GM20000 (cell line): ENCODE results near the gene NFE2.
"Not testable (repeated sequence)": the region's sequence is repeated elsewhere in the genome, so short reads cannot be mapped to it uniquely, and the experiment has no call there.

Experiments
- DNase-seq: peaks from one replicate; pipeline ENCODE4 v3.0.0; 2012; ENCODE audit warnings: low spot score
- TF ChIP-seq, protein P1 (sequence below): IDR thresholded peaks from 2 replicates; pipeline ENCODE4 v1.5.1; 2012; ENCODE audit warnings: mild to moderate bottlenecking, control low read depth; ENCODE audit errors: extremely low read depth, missing control alignments

NFE2 gene

DNA sequence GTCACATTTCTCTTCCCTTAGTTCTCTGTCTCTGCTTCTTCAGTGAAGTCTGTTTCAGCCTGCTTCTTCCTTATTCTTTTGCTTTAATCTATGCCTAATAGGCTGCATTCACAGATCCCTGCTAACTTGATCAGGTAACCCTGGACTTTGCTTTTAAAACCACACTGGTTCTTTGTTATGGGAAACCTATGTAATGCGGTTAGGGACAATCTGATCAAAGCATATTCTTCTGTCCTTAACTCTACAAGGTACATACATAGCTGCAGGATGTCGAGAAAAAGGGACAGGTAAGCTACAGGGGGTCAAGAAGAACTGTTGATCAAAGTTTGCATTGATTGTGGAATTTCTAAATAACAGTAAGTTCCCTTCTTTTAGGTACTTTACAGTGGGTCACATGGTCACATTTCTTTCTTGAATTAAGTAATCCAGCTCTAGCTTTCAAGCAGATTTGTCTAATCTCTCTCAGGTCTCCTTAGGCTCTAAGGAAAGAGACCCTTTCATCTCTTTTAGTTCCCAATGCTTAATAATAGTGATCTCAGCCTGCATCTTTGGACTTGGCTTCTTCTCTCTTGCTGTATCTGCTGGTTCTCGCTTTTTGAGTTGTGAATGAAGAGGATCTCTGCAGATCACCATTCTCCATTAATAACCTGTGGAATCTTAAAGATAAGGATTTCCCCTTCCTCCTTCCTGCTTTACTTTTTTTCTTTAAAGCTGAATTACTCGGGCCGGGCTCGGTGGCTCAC lies 28.0 kb upstream of the NFE2 start:
- no peak for DNase-seq
- TF ChIP-seq, protein P1, sequence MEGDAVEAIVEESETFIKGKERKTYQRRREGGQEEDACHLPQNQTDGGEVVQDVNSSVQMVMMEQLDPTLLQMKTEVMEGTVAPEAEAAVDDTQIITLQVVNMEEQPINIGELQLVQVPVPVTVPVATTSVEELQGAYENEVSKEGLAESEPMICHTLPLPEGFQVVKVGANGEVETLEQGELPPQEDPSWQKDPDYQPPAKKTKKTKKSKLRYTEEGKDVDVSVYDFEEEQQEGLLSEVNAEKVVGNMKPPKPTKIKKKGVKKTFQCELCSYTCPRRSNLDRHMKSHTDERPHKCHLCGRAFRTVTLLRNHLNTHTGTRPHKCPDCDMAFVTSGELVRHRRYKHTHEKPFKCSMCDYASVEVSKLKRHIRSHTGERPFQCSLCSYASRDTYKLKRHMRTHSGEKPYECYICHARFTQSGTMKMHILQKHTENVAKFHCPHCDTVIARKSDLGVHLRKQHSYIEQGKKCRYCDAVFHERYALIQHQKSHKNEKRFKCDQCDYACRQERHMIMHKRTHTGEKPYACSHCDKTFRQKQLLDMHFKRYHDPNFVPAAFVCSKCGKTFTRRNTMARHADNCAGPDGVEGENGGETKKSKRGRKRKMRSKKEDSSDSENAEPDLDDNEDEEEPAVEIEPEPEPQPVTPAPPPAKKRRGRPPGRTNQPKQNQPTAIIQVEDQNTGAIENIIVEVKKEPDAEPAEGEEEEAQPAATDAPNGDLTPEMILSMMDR, result no peak

DNA sequence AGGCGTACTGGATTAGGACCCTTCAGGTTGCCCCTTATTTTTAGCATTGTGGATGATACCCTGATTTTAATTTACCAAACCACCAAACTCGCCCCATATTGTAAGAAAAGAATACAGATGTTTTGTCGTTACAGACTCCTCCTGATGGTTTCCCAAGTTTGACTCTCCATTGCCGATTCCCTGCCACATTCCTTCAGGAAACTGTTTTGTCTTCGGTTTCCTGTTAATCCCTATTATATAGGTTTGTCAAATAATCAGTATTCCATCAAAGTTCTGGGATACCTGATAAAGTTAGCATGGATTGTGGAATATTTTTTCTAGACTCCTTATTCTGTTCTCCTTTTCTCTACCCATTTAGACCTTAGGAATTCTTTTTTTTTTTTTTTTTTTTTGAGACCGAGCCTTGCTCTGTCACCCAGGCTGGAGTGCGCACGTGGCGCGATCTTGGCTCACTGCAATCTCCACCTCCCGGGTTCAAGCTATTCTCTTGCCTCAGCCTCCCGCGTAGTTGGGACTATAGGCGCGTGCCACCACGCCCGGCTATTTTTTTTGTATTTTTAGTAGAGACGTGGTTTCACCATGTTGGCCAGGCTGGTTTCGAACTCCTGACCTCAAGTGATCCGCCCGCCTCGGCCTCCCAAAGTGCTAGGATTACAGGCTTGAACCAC lies 24.8 kb upstream of the NFE2 start:
- not testable (repeated sequence) for DNase-seq

DNA sequence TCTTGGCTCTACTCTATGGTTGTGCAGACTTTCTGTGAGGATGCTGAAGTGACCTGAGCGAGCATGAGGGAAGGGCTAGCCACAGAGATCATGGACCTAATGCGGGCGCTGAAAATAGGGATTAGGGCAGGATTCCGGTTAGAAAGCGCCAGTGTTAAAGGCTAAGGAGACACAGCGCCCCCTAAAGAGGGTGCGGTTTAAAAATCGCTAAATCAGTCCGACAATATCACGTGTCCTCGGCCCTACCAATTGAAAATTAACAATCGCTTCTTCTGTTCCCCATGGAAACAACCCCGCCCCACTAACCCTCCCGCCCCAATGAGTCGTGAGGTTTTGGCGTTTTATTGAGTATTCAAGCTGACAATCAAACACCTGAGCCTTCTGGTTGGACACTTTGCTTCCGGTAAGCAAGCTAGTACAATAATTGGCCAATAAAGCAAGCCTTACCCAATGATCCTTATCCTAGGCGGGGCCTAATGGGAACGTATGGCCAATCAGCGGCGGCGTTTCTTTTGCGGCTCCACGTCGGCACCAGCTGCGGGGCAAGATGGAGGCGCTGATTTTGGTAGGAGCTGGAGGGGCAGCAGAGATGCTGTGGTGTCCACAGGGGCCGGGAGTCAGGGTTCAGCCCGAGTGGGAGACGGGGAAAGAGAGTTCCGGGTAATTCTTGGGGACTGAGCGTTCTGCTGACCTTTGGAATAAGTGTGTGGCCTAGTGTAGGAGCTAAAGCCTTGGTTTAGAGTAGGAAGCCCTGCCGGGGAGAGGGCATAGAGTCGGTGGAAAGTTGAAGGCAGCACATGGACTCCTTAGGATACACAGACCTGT lies 24.0 kb upstream of the NFE2 start, which contains the start of gene COPZ1:
TSS of gene COPZ1 (plus strand) at position 515 of the 825 bp plus-strand sequence. CDS start at position 548, 33 bp downstream.
- TF ChIP-seq, protein P1, result peak; percentile 58
- DNase-seq, result peak; percentile 89

DNA sequence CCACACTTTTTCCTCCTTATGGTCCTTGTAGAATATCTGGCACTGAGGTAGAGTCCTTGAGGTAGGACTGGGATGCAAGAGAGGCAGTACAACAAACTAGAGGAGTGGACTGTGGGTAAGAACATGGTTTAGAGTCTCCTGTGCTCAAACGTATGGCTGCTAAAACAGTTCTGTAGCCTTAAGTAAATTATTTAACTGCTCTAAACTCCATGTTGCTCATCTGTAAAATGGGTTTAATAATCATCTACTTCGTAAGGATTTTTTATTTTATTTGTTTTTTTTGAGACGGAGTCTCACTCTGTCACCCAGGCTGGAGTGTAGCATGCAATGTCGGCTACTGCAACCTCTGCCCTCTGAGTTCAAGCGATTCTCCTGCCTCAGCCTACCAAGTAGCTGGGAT lies 20.5 kb upstream of the NFE2 start:
- no peak for DNase-seq
- TF ChIP-seq, protein P1, result no peak

DNA sequence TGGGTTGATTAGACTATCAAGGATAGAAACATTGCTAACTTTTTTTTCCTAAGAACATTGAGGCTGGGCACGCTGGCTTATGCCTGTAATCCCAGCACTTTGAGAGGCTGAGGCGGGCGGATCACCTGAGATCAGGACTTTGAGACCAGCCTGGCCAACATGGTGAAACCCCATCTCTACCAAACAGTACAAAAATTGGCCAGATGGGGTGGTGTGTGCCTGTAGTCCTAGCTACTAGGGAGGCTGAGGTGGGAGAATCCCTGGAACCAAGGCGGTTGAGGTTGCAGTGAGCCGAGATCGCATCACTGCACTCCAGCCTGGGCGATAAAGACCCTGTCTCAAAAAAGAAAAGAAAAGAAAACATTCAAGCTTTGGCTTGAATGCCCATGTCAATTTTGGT lies 11.5 kb upstream of the NFE2 start:
- DNase-seq, result not testable (repeated sequence)

DNA sequence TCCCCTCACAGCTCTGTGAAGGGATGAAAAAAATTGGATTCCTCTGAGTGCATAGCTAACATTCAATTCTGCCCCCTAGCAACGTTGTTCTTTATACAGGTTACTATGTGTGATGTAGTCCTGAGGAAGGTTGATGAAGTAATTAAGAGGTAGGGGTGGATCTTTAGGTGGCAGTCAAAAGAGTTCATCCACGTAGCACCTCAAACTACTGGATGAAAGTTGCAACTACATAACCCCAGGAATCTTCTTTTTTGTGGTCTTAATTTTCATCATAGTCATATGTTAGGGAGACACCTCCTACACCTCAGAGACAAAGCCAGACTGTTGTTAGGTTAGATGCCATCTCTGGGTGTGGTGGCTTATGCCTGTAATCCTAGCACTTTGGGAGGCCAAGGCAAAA lies 10.2 kb upstream of the NFE2 start:
- DNase-seq, result no peak
- TF ChIP-seq, protein P1, result no peak

DNA sequence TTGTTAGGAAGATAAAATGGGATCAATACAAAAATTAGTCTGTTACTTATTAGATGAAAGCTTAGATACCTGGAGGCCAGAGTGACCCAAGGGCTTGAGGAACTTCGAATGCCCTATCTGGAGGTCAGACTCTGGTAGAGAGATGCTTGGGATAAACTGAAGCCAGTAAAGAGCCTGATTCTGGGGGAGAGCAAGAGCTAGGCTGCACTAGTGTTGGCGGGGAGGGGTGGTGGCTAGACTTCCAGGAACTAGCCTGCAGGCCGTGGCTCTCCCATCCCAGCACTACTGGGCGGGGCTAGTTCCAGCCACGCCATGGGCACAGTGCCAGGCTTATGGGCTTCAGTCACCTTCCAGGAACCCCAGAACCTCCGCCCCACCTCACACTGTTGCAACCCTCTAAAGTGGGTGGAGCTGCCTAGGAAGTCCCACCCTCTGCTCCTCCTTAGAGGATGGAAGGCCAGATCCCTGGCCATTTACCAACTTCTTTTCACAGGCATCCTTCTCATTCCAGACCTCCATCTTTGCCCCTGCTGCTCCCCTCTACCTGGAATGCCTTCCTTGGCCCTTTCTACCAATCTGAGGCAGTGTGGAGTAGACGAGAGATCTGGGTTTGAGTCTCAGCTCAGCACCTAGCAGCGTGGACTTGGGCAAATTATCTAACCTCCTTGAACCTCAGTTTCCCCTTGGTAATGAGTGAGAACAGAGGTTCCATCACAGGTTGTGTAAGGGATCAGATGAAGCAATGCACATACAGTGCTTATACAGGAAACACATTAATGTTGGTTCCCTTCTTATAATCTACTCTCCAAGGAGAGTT lies 6.3 kb upstream of the NFE2 start:
- TF ChIP-seq, protein P1, result no peak
- DNase-seq, result no peak
